K562 (cell line): ENCODE results near the gene CDIPT. TPM values are rescaled to one million over a fixed set of nuclear protein-coding genes. Genes with fewer than 3 reads are reported as not detected.
A peak's percentile ranks its signal among the peaks of the same experiment; 100 is the strongest.

Experiments used
- ATAC-seq: fragments of 200-7000 bp; cut with Tn5 transposase; 3 replicates; pipeline ENCODE4 v1.9.1; 2020; ENCODE audit warnings: moderate library complexity
- BruUV-seq: library from RNA; stranded (reverse); fragments of 400-500 nt; replicated peaks from 2 replicates; lab custom pipeline; 2021; lab: Mats Ljungman, UMichigan
- CTCF ChIA-PET: fragments of 300-600 bp; formaldehyde crosslinking; extraction: SDS; loops from one replicate; lab custom pipeline; 2021; ENCODE audit warnings: low intra/inter-chr PET ratio; lab: Yijun Ruan, JAX
- POLR2A ChIA-PET: fragments of 300-600, 350-650 bp; sonication (Branson Sonifier 250); formaldehyde crosslinking; extraction: SDS; loops from one replicate; lab custom pipeline; 2021; ENCODE audit warnings: antibody characterized with exemption, inconsistent platforms; lab: Yijun Ruan, JAX
- DNase-seq, 4 experiments: peaks; one replicate each; pipeline versions ENCODE4 v3.0.0 to v3.0.0-alpha.2; 2011 to 2018; ENCODE audit warnings: low spot score in 3 of 4, mixed read lengths in 3 of 4; ENCODE audit errors: extremely low read depth in 1 of 4
- FAIRE-seq: peaks from 2 replicates; lab custom pipeline; 2011; peaks lifted over from hg19 to GRCh38; lab: Jason Lieb, UNC
- H2AFZ ChIP-seq: 2 replicates; pipeline ENCODE4 v1.6.0; 2011; ENCODE audit warnings: low read depth, low read length, control low read depth, inconsistent platforms
- H3K27ac ChIP-seq: fragments of 200-600 bp; 3 replicates; pipeline ENCODE4 v1.8.0; 2011; ENCODE audit warnings: low read depth, mild to moderate bottlenecking, control low read depth, inconsistent platforms, low read length, moderate library complexity, mixed read lengths; ENCODE audit errors: extremely low read depth
- H3K27me3 ChIP-seq, 2 experiments: fragments of 300-600 bp in 1 of 2; 2 replicates in 1 of 2; 3 replicates in 1 of 2; pipeline versions ENCODE4 v1.6.0 to v1.8.0; 2011; ENCODE audit warnings: inconsistent platforms in 2 of 2, low read length in 2 of 2, mild to moderate bottlenecking in 1 of 2, mixed read lengths in 1 of 2, moderate library complexity in 1 of 2; ENCODE audit not compliant: control insufficient read depth in 2 of 2, insufficient read depth in 2 of 2
- H3K36me3 ChIP-seq: fragments of 300-600 bp; 3 replicates; pipeline ENCODE4 v1.8.0; 2011; ENCODE audit warnings: mild to moderate bottlenecking, low read length, inconsistent platforms; ENCODE audit not compliant: control insufficient read depth, insufficient read depth
- H3K4me1 ChIP-seq, 2 experiments: fragments of 200-600 bp in 1 of 2; replicated peaks in 1 of 2; 2 replicates in 1 of 2; 3 replicates in 1 of 2; pipeline versions ENCODE4 v1.5.1 to v1.8.0; 2011; ENCODE audit warnings: inconsistent platforms in 2 of 2, low read length in 2 of 2, mild to moderate bottlenecking in 1 of 2, mixed read lengths in 1 of 2, moderate library complexity in 1 of 2; ENCODE audit not compliant: control insufficient read depth in 2 of 2, insufficient read depth in 2 of 2
- H3K4me2 ChIP-seq: 2 replicates; pipeline ENCODE4 v1.6.1; 2011; ENCODE audit warnings: low read length, control low read depth, inconsistent platforms, mixed read lengths; ENCODE audit not compliant: insufficient read depth
- H3K4me3 ChIP-seq: fragments of 200-600 bp; sonication (generic), shearing (Covaris generic); 2 replicates; pipeline ENCODE4 v1.5.1; 2016; ENCODE audit warnings: control low read depth, inconsistent platforms
- H3K79me2 ChIP-seq: fragments of 200-600 bp; 3 replicates; pipeline ENCODE4 v1.8.0; 2011; ENCODE audit warnings: low read length, inconsistent platforms; ENCODE audit not compliant: control insufficient read depth, insufficient read depth
- H3K9ac ChIP-seq, 2 experiments: 2 replicates each; pipeline versions ENCODE4 v1.6.0 to v1.6.1; 2011; ENCODE audit warnings: low read depth in 2 of 2, low read length in 2 of 2, control low read depth in 1 of 2, inconsistent platforms in 1 of 2, mild to moderate bottlenecking in 1 of 2, mixed read lengths in 1 of 2; ENCODE audit not compliant: insufficient read depth in 1 of 2
- H3K9me1 ChIP-seq: one replicate; pipeline ENCODE4 v1.6.0; 2011; ENCODE audit warnings: inconsistent platforms, mild to moderate bottlenecking, low read length, moderate library complexity; ENCODE audit not compliant: control insufficient read depth, insufficient read depth
- H3K9me3 ChIP-seq: replicated peaks from 2 replicates; pipeline ENCODE4 v1.5.1; 2011; ENCODE audit warnings: low read depth, low read length, inconsistent platforms; ENCODE audit not compliant: control insufficient read depth, insufficient read depth
- H4K20me1 ChIP-seq: replicated peaks from 2 replicates; pipeline ENCODE4 v1.6.1; 2011; ENCODE audit warnings: low read length, inconsistent platforms, mixed read lengths; ENCODE audit not compliant: control insufficient read depth, insufficient read depth
- ARID4B ChIP-seq: sonication (generic); formaldehyde crosslinking; IDR thresholded peaks from 2 replicates; pipeline ENCODE4 v1.8.0; 2022; ENCODE audit warnings: mild to moderate bottlenecking, missing genetic modification reagents
- CEBPB ChIP-seq: fragments of 450-650 bp; IDR thresholded peaks from 2 replicates; pipeline ENCODE4 v1.6.1; 2016; ENCODE audit warnings: missing genetic modification characterization, missing compliant biosample characterization
- CHCHD3 ChIP-seq: fragments of 250-450 bp; sonication (Bioruptor Pico); IDR thresholded peaks from 2 replicates; pipeline ENCODE4 v2.1.2; 2022; ENCODE audit warnings: mild to moderate bottlenecking
- COPS2 ChIP-seq: fragments of 450-650 bp; conservative IDR thresholded peaks from 2 replicates; pipeline ENCODE4 v1.6.1; 2016; ENCODE audit warnings: mild to moderate bottlenecking, moderate library complexity
- HDAC1 ChIP-seq, 2 experiments: fragments of 450-650 bp; IDR thresholded peaks; 2 replicates each; pipeline ENCODE4 v1.6.1; 2016 to 2017; ENCODE audit warnings: inconsistent platforms in 1 of 2, mild to moderate bottlenecking in 1 of 2, moderate library complexity in 1 of 2
- HDAC2 ChIP-seq: fragments of 450-650 bp; IDR thresholded peaks from 2 replicates; pipeline ENCODE4 v1.6.1; 2016; ENCODE audit warnings: mild to moderate bottlenecking
- MCM7 ChIP-seq, 2 experiments: fragments of 450-650 bp; IDR thresholded peaks; 2 replicates each; pipeline ENCODE4 v1.6.1; 2016 to 2018
- MTF1 ChIP-seq: fragments of 250-450 bp; sonication (Bioruptor Pico); IDR thresholded peaks from 2 replicates; pipeline ENCODE4 v1.9.0; 2021; ENCODE audit warnings: moderate library complexity, mild to moderate bottlenecking, inconsistent platforms, borderline replicate concordance
- NCOA4 ChIP-seq: fragments of 450-650 bp; IDR thresholded peaks from 2 replicates; pipeline ENCODE4 v1.6.1; 2018; ENCODE audit warnings: mild to moderate bottlenecking; ENCODE audit not compliant: partially characterized antibody
- PHB2 ChIP-seq: fragments of 450-650 bp; IDR thresholded peaks from 2 replicates; pipeline ENCODE4 v1.6.1; 2017; ENCODE audit warnings: low read depth
- PHF8 ChIP-seq: fragments of 200-600 bp; sonication (generic); IDR thresholded peaks from 2 replicates; pipeline ENCODE4 v1.6.1; 2012; ENCODE audit warnings: mixed run types, mild to moderate bottlenecking, inconsistent platforms, low read length, moderate library complexity, borderline replicate concordance
- RBM17 ChIP-seq: fragments of 200-400 bp; formaldehyde crosslinking; IDR thresholded peaks from 2 replicates; pipeline ENCODE4 v1.6.1; 2017; ENCODE audit warnings: low read depth, mild to moderate bottlenecking, low read length, borderline replicate concordance
- RBM25 ChIP-seq: fragments of 200-400 bp; formaldehyde crosslinking; IDR thresholded peaks from 2 replicates; pipeline ENCODE4 v1.6.1; 2018; ENCODE audit warnings: low read length, low read depth, moderate library complexity; ENCODE audit not compliant: severe bottlenecking
- RBM39 ChIP-seq: fragments of 200-400 bp; formaldehyde crosslinking; optimal IDR thresholded peaks from 2 replicates; pipeline ENCODE3; 2018; ENCODE audit warnings: low read depth, low read length
- SMAD1 ChIP-seq: fragments of 150-350 bp; IDR thresholded peaks from 2 replicates; pipeline ENCODE4 v1.6.1; 2014; ENCODE audit warnings: low read length, low read depth; ENCODE audit not compliant: partially characterized antibody
- ZBTB8A ChIP-seq: fragments of 450-650 bp; IDR thresholded peaks from 2 replicates; pipeline ENCODE4 v1.6.1; 2018; ENCODE audit warnings: mild to moderate bottlenecking, moderate library complexity; ENCODE audit not compliant: partially characterized antibody
- ZNF124 ChIP-seq: sonication (generic); formaldehyde crosslinking; IDR thresholded peaks from 2 replicates; pipeline ENCODE4 v1.8.1; 2022; ENCODE audit warnings: missing genetic modification reagents
- ZNF197 ChIP-seq: fragments of 200-800 bp; sonication (Bioruptor generic); IDR thresholded peaks from 2 replicates; pipeline ENCODE4 v1.6.1; 2016; ENCODE audit warnings: low read depth, missing genetic modification characterization, missing compliant biosample characterization
- WGBS: fragments of 100-300 bp; shearing (Covaris generic); methylation state at CpG from one replicate; pipeline ENCODE4 v1.1.6; 2016; ENCODE audit warnings: low coverage, mixed read lengths; ENCODE audit not compliant: insufficient coverage; ENCODE audit errors: missing lambda C conversion rate; 5-methylcytosine and 5-hydroxymethylcytosine counted together
- in situ Hi-C: fragments of 300-500 bp; cut with MboI; formaldehyde crosslinking; loops from 4 replicates; pipeline ENCODE4 v1.15.0; 2018; ENCODE audit warnings: inconsistent platforms, mixed read lengths
- intact Hi-C: fragments of 100-400 bp; cut with micrococcal nuclease; formaldehyde crosslinking; loops from 2 replicates; pipeline ENCODE4 v1.14.2; 2022
- polyA plus RNA-seq, 8 experiments: library from polyadenylated mRNA; depleted of rRNA in 4 of 8; stranded (reverse) in 5 of 8; unstranded in 3 of 8; fragments of >200 nt; fragmentation: Nextera tagmentation in 2 of 8; fragmentation: Illumina TruSeq in 1 of 8; extraction: Ambion mirVana in 2 of 8; extraction: Trizol in 1 of 8; gene quantifications; 2 replicates each; pipeline versions ENCODE4 v1.2.1 to v1.2.3, GENCODE V29; 2011 to 2014; ENCODE audit warnings: inconsistent platforms in 1 of 8, missing spikeins in 1 of 8
- total RNA-seq, 7 experiments: library from RNA; depleted of rRNA in 6 of 7; stranded (reverse); fragments of >200 nt in 6 of 7; fragmentation: Illumina TruSeq in 2 of 7; extraction: Trizol in 2 of 7; gene quantifications; 2 replicates each; pipeline versions ENCODE4 v1.2.1 to v1.2.3, GENCODE V29; 2011 to 2021; ENCODE audit warnings: low replicate concordance in 1 of 7
- TF ChIP-seq, protein P1 (sequence below): IDR thresholded peaks from 2 replicates; pipeline ENCODE4 v1.6.1; 2012; ENCODE audit warnings: low read depth, low read length, improper control_type of control experiment, borderline replicate concordance

The CDIPT gene
- total and polyA plus RNA-seq, 9 of the 15 experiments (the other 6 are each of a cell fraction or from before 2014, with no cell fraction given): 1.3 to 37.0 (median 23.0) TPM

- 8% methylated on average over 11 of the region's 11 CpGs for WGBS
- Histone ChIP-seq H3K9me1 (no peaks in the 10 kb centered on the region), H3K79me2 (no peaks in the 10 kb centered on the region), H2AFZ (no peak overlapping the region), H3K9ac (0 out of 4 replicates have a peak overlapping the region, but pooled peaks of 1 of the 2 experiments have one; percentile 58), H3K27ac (no peak overlapping the region), H4K20me1 (no peaks in the 10 kb centered on the region), H3K4me1 (peaks cover under 1 to 7% of the 10 kb centered on the region in 2 experiments; a peak in 4 of 5 replicates), H3K4me2 (no peak overlapping the region), H3K27me3 (peaks cover 2 to 13% of the 10 kb centered on the region in 2 experiments; a peak in 3 of 5 replicates), H3K4me3 (no peak overlapping the region), H3K36me3 (no peaks in the 10 kb centered on the region), H3K9me3 (no peaks in the 10 kb centered on the region)
- ChIA-PET CTCF (no interaction called here), POLR2A (no interaction called here)
- in situ Hi-C loops: no loop called here
- intact Hi-C loops: no loop called here
- ATAC-seq (no peak), FAIRE-seq (no peak), DNase-seq (no peak)
- BruUV-seq: no TSS peak
- TF ChIP-seq PHF8: no peak
- no peak for TF ChIP-seq ZNF197 (CRISPR knock-in tag)
- no peak for TF ChIP-seq CHCHD3 (CRISPR knock-in tag)
- no peak for TF ChIP-seq RBM39
- TF ChIP-seq PHB2: no peak
- TF ChIP-seq SMAD1: no peak
- TF ChIP-seq ZNF124 (CRISPR knock-in tag): no peak
- TF ChIP-seq NCOA4: no peak
- TF ChIP-seq RBM25: no peak
- no peak for TF ChIP-seq COPS2
- no peak for TF ChIP-seq RBM17
- no peak for TF ChIP-seq ARID4B (CRISPR knock-in tag)
- TF ChIP-seq HDAC2: no peak
- no peak for TF ChIP-seq ZBTB8A
- TF ChIP-seq HDAC1 (IDR thresholded peaks at IDR 0.05): no peak
- TF ChIP-seq CEBPB (tag): no peak
- TF ChIP-seq MTF1 (CRISPR knock-in tag): no peak
- no peak for TF ChIP-seq MCM7 (IDR thresholded peaks at IDR 0.05)
- TF ChIP-seq, protein P1, sequence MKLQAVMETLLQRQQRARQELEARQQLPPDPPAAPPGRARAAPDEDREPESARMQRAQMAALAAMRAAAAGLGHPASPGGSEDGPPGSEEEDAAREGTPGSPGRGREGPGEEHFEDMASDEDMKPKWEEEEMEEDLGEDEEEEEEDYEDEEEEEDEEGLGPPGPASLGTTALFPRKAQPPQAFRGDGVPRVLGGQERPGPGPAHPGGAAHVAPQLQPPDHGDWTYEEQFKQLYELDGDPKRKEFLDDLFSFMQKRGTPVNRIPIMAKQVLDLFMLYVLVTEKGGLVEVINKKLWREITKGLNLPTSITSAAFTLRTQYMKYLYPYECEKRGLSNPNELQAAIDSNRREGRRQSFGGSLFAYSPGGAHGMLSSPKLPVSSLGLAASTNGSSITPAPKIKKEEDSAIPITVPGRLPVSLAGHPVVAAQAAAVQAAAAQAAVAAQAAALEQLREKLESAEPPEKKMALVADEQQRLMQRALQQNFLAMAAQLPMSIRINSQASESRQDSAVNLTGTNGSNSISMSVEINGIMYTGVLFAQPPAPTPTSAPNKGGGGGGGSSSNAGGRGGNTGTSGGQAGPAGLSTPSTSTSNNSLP: no peak
Measured at GRCh38 chr16:29830774-29831173, 32.3 kb downstream of the CDIPT start.
